Calu3 (cell line): ENCODE measurements around the gene RPTOR. TPM values are rescaled to one million over a fixed set of nuclear protein-coding genes. Genes with fewer than 3 reads are reported as not detected.

ENCODE experiments used
- BruUV-seq: library from RNA; stranded (reverse); fragments of 400-500 nt; replicated peaks from 2 replicates; lab custom pipeline; 2021; lab: Mats Ljungman, UMichigan
- CTCF ChIA-PET: fragments of 300-600 bp; sonication (Branson Sonifier 250); formaldehyde crosslinking; loops from one replicate; lab custom pipeline; 2022; ENCODE audit warnings: antibody characterized with exemption; lab: Charles Lee
- DNase-seq: peaks from one replicate; pipeline ENCODE4 v3.0.0; 2022
- H3K27ac Mint-ChIP-seq: one replicate; pipeline ENCODE4 v1.8.0; 2022; ENCODE audit warnings: mixed read lengths; ENCODE audit not compliant: unreplicated experiment
- H3K27me3 Mint-ChIP-seq: one replicate; pipeline ENCODE4 v1.8.0; 2022; ENCODE audit warnings: mixed read lengths; ENCODE audit not compliant: unreplicated experiment
- H3K36me3 Mint-ChIP-seq: one replicate; pipeline ENCODE4 v1.8.0; 2022; ENCODE audit warnings: mild to moderate bottlenecking, moderate library complexity, mixed read lengths; ENCODE audit not compliant: insufficient read depth, unreplicated experiment
- H3K4me1 Mint-ChIP-seq: one replicate; pipeline ENCODE4 v1.8.0; 2022; ENCODE audit warnings: mild to moderate bottlenecking, low read depth, mixed read lengths; ENCODE audit not compliant: unreplicated experiment
- H3K4me3 Mint-ChIP-seq: one replicate; pipeline ENCODE4 v1.8.0; 2022; ENCODE audit warnings: mild to moderate bottlenecking, low read depth, moderate library complexity, mixed read lengths; ENCODE audit not compliant: unreplicated experiment
- H3K9me3 Mint-ChIP-seq: one replicate; pipeline ENCODE4 v1.8.0; 2022; ENCODE audit warnings: low read depth, mixed read lengths; ENCODE audit not compliant: unreplicated experiment
- CTCF ChIP-seq: fragments of 200-600 bp; IDR thresholded peaks from one replicate; pipeline ENCODE4 v1.8.0; 2022; ENCODE audit warnings: antibody characterized with exemption; ENCODE audit not compliant: unreplicated experiment
- intact Hi-C: fragments of 100-400 bp; cut with micrococcal nuclease; formaldehyde crosslinking; loops from one replicate; pipeline ENCODE4 v1.10.0; 2022; ENCODE audit not compliant: unreplicated experiment
- total RNA-seq: library from RNA; stranded (reverse); gene quantifications from 2 replicates; pipeline ENCODE4 v1.2.3, GENCODE V29; 2022

RPTOR gene
- total RNA-seq, 1 experiment from 2014 or later: 41.8 TPM

DNA sequence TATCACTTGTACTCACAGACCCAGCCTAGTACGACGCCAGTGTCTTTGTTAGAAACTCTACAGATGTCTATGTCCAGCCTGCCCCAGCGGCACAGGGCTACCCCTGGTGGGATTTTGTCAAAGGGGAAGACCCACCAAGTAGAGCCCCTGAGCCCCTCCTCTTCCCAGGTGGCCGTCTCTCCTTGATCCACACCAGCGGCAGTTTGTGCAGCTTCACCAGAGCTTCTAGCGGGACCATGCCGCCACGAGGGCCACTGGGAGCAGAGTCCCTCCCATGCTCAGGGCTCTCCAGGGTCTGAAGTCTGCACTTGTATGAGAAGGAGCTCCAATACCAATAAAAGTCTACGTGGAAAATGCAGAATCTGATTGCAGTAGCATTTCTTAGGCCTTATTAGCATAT, 157.1 kb downstream of the RPTOR start:
- no peak for TF ChIP-seq CTCF
- intact Hi-C loops: no loop called here
- Mint-ChIP-seq H3K27me3 (no peaks in the 10 kb centered on the region), H3K27ac (no peak overlapping the region), H3K4me1 (peaks cover 16% of the 10 kb centered on the region), H3K9me3 (peaks cover 8% of the 10 kb centered on the region), H3K4me3 (no peak overlapping the region), H3K36me3 (no peaks in the 10 kb centered on the region)
- no peak for DNase-seq
- CTCF ChIA-PET: no interaction called here
- BruUV-seq: no TSS peak

DNA sequence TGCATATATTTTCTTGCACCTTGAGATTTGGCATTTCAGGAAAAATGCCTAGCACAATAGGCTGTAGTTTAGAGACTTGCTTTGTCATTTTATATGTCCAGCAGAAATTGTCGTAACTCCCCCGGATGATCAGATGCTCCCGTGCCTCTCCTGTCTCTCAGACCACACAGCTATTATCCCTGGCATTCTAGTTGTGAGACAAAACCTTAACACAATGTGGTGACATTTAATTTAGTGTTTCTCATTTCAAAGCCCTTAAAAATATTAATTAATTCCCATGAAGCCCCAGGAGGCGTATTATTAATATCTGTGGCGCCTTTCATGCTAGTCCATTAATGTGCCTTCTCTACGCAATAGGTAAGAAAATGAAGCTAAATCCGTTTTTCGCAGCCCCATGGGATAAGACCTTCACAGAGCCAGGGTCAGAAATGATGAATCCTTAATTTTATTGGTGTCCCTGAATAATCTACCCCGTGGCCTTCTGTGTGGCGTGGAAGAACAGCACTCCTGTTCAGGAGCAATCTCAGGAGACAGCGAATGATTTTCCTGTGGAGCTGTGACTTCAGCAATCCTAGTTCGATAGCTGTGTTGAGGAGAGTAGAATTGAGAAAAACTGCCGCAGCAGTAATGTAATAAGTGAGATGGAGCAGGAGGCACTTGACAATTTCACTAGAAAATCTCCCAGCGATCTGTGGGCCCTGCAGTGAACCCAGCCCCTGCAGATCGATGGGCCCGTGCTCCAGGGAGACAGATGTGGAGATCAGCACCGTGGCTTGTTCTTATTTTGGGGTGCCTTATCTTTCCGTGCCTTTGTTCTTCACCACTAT, 157.9 kb downstream of the RPTOR start:
- H3K27ac Mint-ChIP-seq: no peak overlapping the region
- CTCF ChIA-PET: no interaction called here
- intact Hi-C loops: no loop called here

GRCh38 chr17:80703142-80703478, 158.5 kb downstream of the RPTOR start:
- intact Hi-C loops: no loop called here
- H3K4me3 Mint-ChIP-seq: no peak overlapping the region
- no peak overlapping the region for H3K27ac Mint-ChIP-seq
- peaks cover 16% of the 10 kb centered on the region for H3K4me1 Mint-ChIP-seq
- DNase-seq: no peak
- H3K27me3 Mint-ChIP-seq: no peaks in the 10 kb centered on the region
- no peak for TF ChIP-seq CTCF
- BruUV-seq: no TSS peak
- H3K9me3 Mint-ChIP-seq: peaks cover 8% of the 10 kb centered on the region
- CTCF ChIA-PET: no interaction called here
- H3K36me3 Mint-ChIP-seq: no peaks in the 10 kb centered on the region

More for the DNA sequence above, 157.9 kb downstream of the RPTOR start:
- BruUV-seq: no TSS peak
- Mint-ChIP-seq H3K4me3 (no peak overlapping the region), H3K4me1 (peaks cover 16% of the 10 kb centered on the region), H3K36me3 (no peaks in the 10 kb centered on the region), H3K27me3 (no peaks in the 10 kb centered on the region), H3K9me3 (peaks cover 8% of the 10 kb centered on the region)
- DNase-seq: no peak
- no peak for TF ChIP-seq CTCF

DNA sequence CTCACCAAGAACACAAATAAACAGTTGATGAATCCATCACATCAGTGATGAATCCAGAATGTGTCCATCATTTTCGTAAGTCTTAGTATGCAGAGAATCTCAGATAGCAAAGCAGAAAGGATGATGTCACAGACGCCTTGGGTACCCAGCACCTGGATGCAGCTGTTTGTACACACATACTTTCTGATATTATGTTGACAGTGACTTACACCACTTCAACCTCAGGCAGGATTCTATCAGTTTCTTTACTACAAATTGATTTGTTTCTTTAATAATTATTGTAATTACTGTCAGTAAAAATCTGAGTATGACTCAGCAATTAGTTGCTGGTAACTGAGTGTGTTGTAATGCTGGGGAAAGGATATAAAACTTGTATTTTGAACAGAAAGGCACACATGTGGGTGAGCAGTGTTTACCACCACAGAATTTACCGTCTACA, 159.8 kb downstream of the RPTOR start:
- Mint-ChIP-seq H3K36me3 (no peaks in the 10 kb centered on the region), H3K27ac (no peak overlapping the region), H3K27me3 (no peaks in the 10 kb centered on the region), H3K4me3 (no peak overlapping the region), H3K9me3 (peaks cover 8% of the 10 kb centered on the region), H3K4me1 (peaks cover 16% of the 10 kb centered on the region)
- intact Hi-C loops: no loop called here
- TF ChIP-seq CTCF: no peak
- CTCF ChIA-PET: no interaction called here
- no peak for DNase-seq
- no TSS peak for BruUV-seq
